ENCODE data around the gene NADSYN1.

- TF ChIP-seq POLR2AphosphoS5 (IDR thresholded peaks at IDR 0.05) (no peak), CTCF (IDR thresholded peaks at IDR 0.05; ENCODE audit: poor library complexity, severe bottlenecking) (no peak), RAD21 (conservative IDR thresholded peaks at IDR 0.05) (no peak)
Observed at GRCh38 chr11:71440021-71440755, 12.8 kb upstream of the NADSYN1 start.
